Measurements from ENCODE around the gene SPAG16. TPM values are rescaled to one million over a fixed set of nuclear protein-coding genes. Genes with fewer than 3 reads are reported as not detected.

Gene SPAG16
- total and polyA plus RNA-seq, 4 donors = 8.7 to 90.6 (median 21.6) TPM

DNA sequence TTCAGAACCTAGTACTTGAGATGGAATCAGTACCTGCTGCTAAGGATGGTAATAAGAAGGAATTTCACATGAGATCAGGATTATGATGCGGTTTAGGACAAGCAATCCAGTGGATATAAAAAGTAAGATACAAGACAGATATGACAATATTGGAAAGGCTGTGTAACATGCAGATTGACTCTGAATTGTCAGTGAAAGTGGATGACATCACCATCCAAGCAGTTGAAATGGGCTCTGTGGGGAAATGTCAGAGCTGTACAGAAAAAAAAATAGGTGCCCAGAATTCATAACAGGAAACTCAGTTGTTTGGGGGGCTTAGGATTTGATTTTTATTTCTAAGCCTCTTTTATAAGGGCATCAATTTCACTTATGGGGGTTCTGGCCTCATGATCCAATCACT lies 438.3 kb downstream of the SPAG16 start:
- Histone ChIP-seq H3K27me3 (ENCODE audit: control insufficient read depth in 3 of 3, insufficient read depth in 3 of 3, low read length in 2 of 3) (no peaks in the 10 kb centered on the region), H3K9ac (ENCODE audit: insufficient read depth in 1 of 2, low read length in 2 of 2) (no peak overlapping the region), H3K27ac (ENCODE audit: low read depth in 1 of 2, low read length in 1 of 2) (no peak overlapping the region), H3K9me3 (ENCODE audit: control insufficient read depth in 4 of 4, insufficient read depth in 3 of 4, low read length in 3 of 4) (no peaks in the 10 kb centered on the region), H3K36me3 (ENCODE audit: control insufficient read depth in 4 of 4, insufficient read depth in 4 of 4, low read length in 4 of 4) (no peaks in the 10 kb centered on the region), H3K4me3 (no peak overlapping the region), H3K4me1 (ENCODE audit: control insufficient read depth in 5 of 5, insufficient read depth in 5 of 5, low read length in 5 of 5) (no peaks in the 10 kb centered on the region)
- no peak for DNase-seq
- WGBS, 2 donors = 85 to 97% methylated on average over 1 of the region's 1 CpG
- no peak for ATAC-seq (ENCODE audit: insufficient read depth, low FRiP score)
- TF ChIP-seq CTCF (IDR thresholded peaks at IDR 0.05; ENCODE audit: control extremely low read depth, extremely low read depth) = no peak

DNA sequence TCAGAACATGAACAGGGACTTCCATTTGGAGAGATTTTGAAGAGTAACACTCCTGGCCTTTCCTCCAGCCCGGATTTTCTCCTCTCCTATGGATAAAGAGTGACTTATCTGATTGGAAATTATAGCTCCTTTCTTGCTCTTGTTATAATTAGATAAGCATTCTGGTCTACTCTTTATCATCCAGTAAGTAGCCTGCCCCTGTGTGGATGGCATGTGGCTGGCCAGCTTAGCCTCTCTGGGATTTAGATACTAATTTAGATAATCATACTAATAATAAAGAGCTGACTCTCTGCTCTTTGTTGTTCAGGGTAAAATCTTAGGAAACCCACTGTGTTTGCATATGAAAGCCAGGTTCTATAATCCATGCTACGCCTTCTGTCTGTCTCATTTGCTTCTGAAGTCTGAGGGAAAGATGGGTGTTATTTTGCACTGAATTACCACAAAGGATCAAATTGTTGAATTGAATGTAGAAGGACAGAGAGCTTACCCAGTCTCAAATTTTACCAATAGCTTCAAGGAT lies 438.8 kb downstream of the SPAG16 start:
- Histone ChIP-seq H3K4me3 (no peak overlapping the region), H3K27me3 (ENCODE audit: control insufficient read depth in 3 of 3, insufficient read depth in 3 of 3, low read length in 2 of 3) (no peaks in the 10 kb centered on the region), H3K27ac (ENCODE audit: low read depth in 1 of 2, low read length in 1 of 2) (no peak overlapping the region), H3K9ac (ENCODE audit: insufficient read depth in 1 of 2, low read length in 2 of 2) (no peak overlapping the region), H3K4me1 (ENCODE audit: control insufficient read depth in 5 of 5, insufficient read depth in 5 of 5, low read length in 5 of 5) (no peaks in the 10 kb centered on the region), H3K9me3 (ENCODE audit: control insufficient read depth in 4 of 4, insufficient read depth in 3 of 4, low read length in 3 of 4) (no peaks in the 10 kb centered on the region), H3K36me3 (ENCODE audit: control insufficient read depth in 4 of 4, insufficient read depth in 4 of 4, low read length in 4 of 4) (no peaks in the 10 kb centered on the region)
- no peak for ATAC-seq (ENCODE audit: insufficient read depth, low FRiP score)
- no peak for DNase-seq
- TF ChIP-seq CTCF (IDR thresholded peaks at IDR 0.05; ENCODE audit: control extremely low read depth, extremely low read depth) = no peak
- WGBS, 2 donors = 61 to 79% methylated on average over 2 of the region's 2 CpGs

- Histone ChIP-seq H3K9ac (ENCODE audit: insufficient read depth in 1 of 2, low read length in 2 of 2) (no peak overlapping the region), H3K36me3 (ENCODE audit: control insufficient read depth in 4 of 4, insufficient read depth in 4 of 4, low read length in 4 of 4) (no peaks in the 10 kb centered on the region), H3K4me1 (ENCODE audit: control insufficient read depth in 5 of 5, insufficient read depth in 5 of 5, low read length in 5 of 5) (no peaks in the 10 kb centered on the region), H3K4me3 (no peak overlapping the region), H3K27me3 (ENCODE audit: control insufficient read depth in 3 of 3, insufficient read depth in 3 of 3, low read length in 2 of 3) (no peaks in the 10 kb centered on the region), H3K9me3 (ENCODE audit: control insufficient read depth in 4 of 4, insufficient read depth in 3 of 4, low read length in 3 of 4) (no peaks in the 10 kb centered on the region), H3K27ac (ENCODE audit: low read depth in 1 of 2, low read length in 1 of 2) (no peak overlapping the region)
- no peak for ATAC-seq (ENCODE audit: insufficient read depth, low FRiP score)
- no peak for TF ChIP-seq CTCF (IDR thresholded peaks at IDR 0.05; ENCODE audit: control extremely low read depth, extremely low read depth)
- 6 to 22% methylated on average over 1 of the region's 1 CpG for WGBS, 2 donors
- DNase-seq = no peak
Measured at GRCh38 chr2:213723707-213724106, 439.4 kb downstream of the SPAG16 start.

DNA sequence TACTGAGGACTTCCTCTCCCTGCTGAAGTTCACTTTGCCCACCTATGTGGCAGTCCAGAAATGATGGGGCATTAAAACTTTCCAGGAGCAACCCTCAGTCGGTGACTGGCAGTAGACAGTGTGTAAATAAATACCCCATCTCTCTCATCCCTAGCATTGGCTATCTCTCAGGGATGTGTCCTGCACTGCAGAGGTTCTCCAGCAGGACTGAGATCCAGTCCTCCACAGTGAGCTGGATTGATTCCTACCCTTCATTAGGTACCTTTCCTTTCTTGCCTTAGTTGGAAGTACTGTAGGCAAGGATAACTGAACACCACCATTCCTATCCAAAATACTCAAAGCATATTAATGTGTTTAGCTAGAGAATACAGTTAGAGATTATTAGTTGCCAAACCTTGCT lies 441.8 kb downstream of the SPAG16 start:
- 83 to 93% methylated on average over 1 of the region's 1 CpG for WGBS, 2 donors

More for the DNA sequence above, 441.8 kb downstream of the SPAG16 start:
- H3K4me1 ChIP-seq (ENCODE audit: control insufficient read depth in 5 of 5, insufficient read depth in 5 of 5, low read length in 5 of 5) = no peaks in the 10 kb centered on the region
- no peak overlapping the region for H3K9ac ChIP-seq (ENCODE audit: insufficient read depth in 1 of 2, low read length in 2 of 2)
- H3K4me3 ChIP-seq = no peak overlapping the region
- no peaks in the 10 kb centered on the region for H3K36me3 ChIP-seq (ENCODE audit: control insufficient read depth in 4 of 4, insufficient read depth in 4 of 4, low read length in 4 of 4)
- no peak for TF ChIP-seq CTCF (IDR thresholded peaks at IDR 0.05; ENCODE audit: control extremely low read depth, extremely low read depth)
- H3K9me3 ChIP-seq (ENCODE audit: control insufficient read depth in 4 of 4, insufficient read depth in 3 of 4, low read length in 3 of 4) = no peaks in the 10 kb centered on the region
- ATAC-seq (ENCODE audit: insufficient read depth, low FRiP score) (no peak), DNase-seq (no peak)
- H3K27ac ChIP-seq (ENCODE audit: low read depth in 1 of 2, low read length in 1 of 2) = no peak overlapping the region
- no peaks in the 10 kb centered on the region for H3K27me3 ChIP-seq (ENCODE audit: control insufficient read depth in 3 of 3, insufficient read depth in 3 of 3, low read length in 2 of 3)

All from lung (tissue), 12 donors.